Osteoblast (primary cell): ENCODE results near the gene UVSSA. TPM values are rescaled to one million over a fixed set of nuclear protein-coding genes. Genes with fewer than 3 reads are reported as not detected.

Source experiments
- DNase-seq: peaks from one replicate; pipeline ENCODE4 v3.0.0; 2011; ENCODE audit warnings: low spot score, mixed read lengths; ENCODE audit not compliant: insufficient read length; ENCODE audit errors: missing footprints
- H2AFZ ChIP-seq: 2 replicates; pipeline ENCODE4 v1.6.0; 2011; ENCODE audit warnings: mild to moderate bottlenecking, low read length
- H3K27ac ChIP-seq: 2 replicates; pipeline ENCODE4 v1.5.1; 2011; ENCODE audit warnings: mild to moderate bottlenecking, low read depth, low read length, moderate library complexity
- H3K27me3 ChIP-seq: 2 replicates; pipeline ENCODE4 v1.6.0; 2012; ENCODE audit warnings: mild to moderate bottlenecking, control low read depth, inconsistent platforms, low read length, moderate library complexity; ENCODE audit not compliant: insufficient read depth
- H3K36me3 ChIP-seq: 2 replicates; pipeline ENCODE4 v1.5.1; 2011; ENCODE audit warnings: mild to moderate bottlenecking, low read length, control low read depth, moderate library complexity; ENCODE audit not compliant: insufficient read depth
- H3K4me1 ChIP-seq: 2 replicates; pipeline ENCODE4 v1.5.1; 2011; ENCODE audit warnings: mild to moderate bottlenecking, low read length, control low read depth, moderate library complexity; ENCODE audit not compliant: insufficient read depth
- H3K4me2 ChIP-seq: 2 replicates; pipeline ENCODE4 v1.6.0; 2011; ENCODE audit warnings: mild to moderate bottlenecking, low read length; ENCODE audit not compliant: insufficient read depth
- H3K4me3 ChIP-seq: fragments of 200-600 bp; sonication (generic); 3 replicates; pipeline ENCODE4 v1.5.1; 2012; ENCODE audit warnings: mild to moderate bottlenecking, low read length, inconsistent platforms; ENCODE audit not compliant: insufficient read depth
- H3K79me2 ChIP-seq: 2 replicates; pipeline ENCODE4 v1.6.0; 2012; ENCODE audit warnings: mild to moderate bottlenecking, low read length, control low read depth, inconsistent platforms; ENCODE audit not compliant: insufficient read depth
- H3K9me3 ChIP-seq: 2 replicates; pipeline ENCODE4 v1.5.1; 2011; ENCODE audit warnings: low read depth, low read length, control low read depth
- H4K20me1 ChIP-seq: 2 replicates; pipeline ENCODE4 v1.6.0; 2012; ENCODE audit warnings: mild to moderate bottlenecking, low read length, control low read depth; ENCODE audit not compliant: insufficient read depth
- total RNA-seq: library from RNA; depleted of rRNA; stranded (reverse); fragments of >200 nt; gene quantifications from 2 replicates; pipeline ENCODE4 v1.2.3, GENCODE V29; 2012
- TF ChIP-seq, protein P1 (sequence below): IDR thresholded peaks from 2 replicates; pipeline ENCODE4 v1.5.1; 2011; ENCODE audit warnings: mild to moderate bottlenecking, low read depth, low read length, moderate library complexity; ENCODE audit errors: extremely low read depth

UVSSA gene
- total RNA-seq, 1 donor: 14.8 TPM

DNA sequence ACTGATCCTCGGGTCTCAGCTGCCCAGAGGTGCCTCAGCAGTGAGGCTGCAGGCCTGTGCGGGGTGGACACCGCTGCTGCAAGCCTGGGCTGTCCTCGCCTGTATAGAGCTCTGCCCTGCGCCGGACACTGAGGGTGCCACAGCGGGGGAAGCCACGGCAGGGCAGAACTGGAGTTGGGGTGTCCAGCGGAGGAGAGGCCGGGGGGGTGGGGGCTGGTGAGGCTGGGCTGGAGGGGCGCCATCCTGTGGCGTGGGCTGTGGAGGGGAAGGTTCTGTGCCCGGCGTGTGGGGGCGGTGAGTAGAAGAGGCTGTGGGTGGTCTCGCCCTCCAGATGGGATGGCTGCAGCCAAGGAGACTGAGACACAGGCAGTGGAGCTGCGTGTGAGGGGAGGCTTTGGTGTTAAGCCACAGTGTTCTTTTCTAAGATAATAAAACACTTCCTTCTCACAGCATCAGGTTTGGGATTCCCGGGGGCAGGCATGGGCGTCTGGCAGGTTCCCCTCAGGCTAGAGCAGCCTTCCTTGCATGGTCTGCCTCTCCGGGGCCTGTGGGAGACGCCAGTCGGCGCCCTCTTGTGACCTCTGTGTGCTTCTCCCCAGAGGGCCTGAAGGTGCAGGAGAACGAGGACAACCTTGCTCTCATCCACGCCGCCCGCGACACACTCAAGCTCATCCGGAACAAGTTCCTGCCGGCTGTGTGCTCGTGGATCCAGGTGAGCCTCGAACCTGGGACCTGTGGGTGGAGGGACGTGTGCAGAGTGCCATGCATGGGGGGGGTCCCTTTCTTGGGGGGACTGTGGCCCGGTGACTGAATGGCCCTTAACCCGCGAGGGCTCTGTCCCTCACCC, 7.4 kb downstream of the UVSSA start:
- DNase-seq: no peak
- H3K4me3 ChIP-seq: no peak overlapping the region

DNA sequence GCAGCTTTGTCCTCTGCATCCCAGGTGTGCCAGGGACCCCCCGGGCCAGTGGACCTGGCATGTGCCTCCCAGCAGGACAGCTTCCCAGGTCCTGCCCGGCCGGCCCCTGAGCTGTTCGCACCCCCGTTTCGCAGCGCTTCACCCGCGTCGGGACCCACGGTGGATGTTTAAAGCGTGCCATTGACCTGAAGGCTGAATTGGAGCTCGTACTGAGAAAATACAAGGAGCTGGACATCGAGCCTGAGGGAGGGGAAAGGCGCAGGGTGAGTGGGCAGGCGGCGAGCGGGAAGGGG, 7.9 kb downstream of the UVSSA start:
- Histone ChIP-seq H3K79me2 (peaks cover 8% of the 10 kb centered on the region), H3K27ac (no peak overlapping the region), H3K4me1 (no peaks in the 10 kb centered on the region), H3K9me3 (no peaks in the 10 kb centered on the region), H3K36me3 (peaks cover 22% of the 10 kb centered on the region), H3K4me2 (no peak overlapping the region), H4K20me1 (peaks cover 10% of the 10 kb centered on the region), H2AFZ (no peak overlapping the region), H3K4me3 (no peak overlapping the region), H3K27me3 (no peaks in the 10 kb centered on the region)
- TF ChIP-seq, protein P1, sequence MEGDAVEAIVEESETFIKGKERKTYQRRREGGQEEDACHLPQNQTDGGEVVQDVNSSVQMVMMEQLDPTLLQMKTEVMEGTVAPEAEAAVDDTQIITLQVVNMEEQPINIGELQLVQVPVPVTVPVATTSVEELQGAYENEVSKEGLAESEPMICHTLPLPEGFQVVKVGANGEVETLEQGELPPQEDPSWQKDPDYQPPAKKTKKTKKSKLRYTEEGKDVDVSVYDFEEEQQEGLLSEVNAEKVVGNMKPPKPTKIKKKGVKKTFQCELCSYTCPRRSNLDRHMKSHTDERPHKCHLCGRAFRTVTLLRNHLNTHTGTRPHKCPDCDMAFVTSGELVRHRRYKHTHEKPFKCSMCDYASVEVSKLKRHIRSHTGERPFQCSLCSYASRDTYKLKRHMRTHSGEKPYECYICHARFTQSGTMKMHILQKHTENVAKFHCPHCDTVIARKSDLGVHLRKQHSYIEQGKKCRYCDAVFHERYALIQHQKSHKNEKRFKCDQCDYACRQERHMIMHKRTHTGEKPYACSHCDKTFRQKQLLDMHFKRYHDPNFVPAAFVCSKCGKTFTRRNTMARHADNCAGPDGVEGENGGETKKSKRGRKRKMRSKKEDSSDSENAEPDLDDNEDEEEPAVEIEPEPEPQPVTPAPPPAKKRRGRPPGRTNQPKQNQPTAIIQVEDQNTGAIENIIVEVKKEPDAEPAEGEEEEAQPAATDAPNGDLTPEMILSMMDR: no peak
- no peak for DNase-seq

More for the DNA sequence above, 7.4 kb downstream of the UVSSA start:
- no peaks in the 10 kb centered on the region for H3K9me3 ChIP-seq
- H2AFZ ChIP-seq: no peak overlapping the region
- peaks cover 14% of the 10 kb centered on the region for H3K79me2 ChIP-seq
- TF ChIP-seq, protein P1: no peak
- H3K36me3 ChIP-seq: peaks cover 22% of the 10 kb centered on the region
- H3K27ac ChIP-seq: no peak overlapping the region
- H3K4me1 ChIP-seq: no peaks in the 10 kb centered on the region
- no peaks in the 10 kb centered on the region for H3K27me3 ChIP-seq
- H3K4me2 ChIP-seq: no peak overlapping the region
- H4K20me1 ChIP-seq: peaks cover 10% of the 10 kb centered on the region

DNA sequence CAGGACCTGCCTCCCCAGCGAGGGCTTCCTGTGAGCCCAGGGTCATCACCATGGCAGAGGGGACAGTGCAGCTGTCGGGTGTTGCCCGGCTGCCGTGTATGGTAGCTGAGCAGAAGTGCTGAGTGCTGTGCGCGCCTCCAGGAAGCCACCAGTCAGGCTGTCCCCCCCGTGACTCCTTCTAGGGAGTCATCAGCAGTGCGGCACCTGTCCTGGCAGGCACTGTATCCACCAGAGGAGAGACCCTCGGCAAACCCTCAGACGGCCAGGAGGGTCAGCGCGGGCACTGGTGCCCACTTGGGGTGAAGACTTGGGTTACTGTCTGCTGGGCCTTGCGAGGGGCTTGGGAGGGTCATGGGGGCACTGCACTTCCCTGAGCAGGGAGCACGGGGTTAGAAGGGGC, 8.4 kb downstream of the UVSSA start:
- no peak overlapping the region for H3K4me2 ChIP-seq
- H2AFZ ChIP-seq: no peak overlapping the region
- H3K4me3 ChIP-seq: no peak overlapping the region
- H3K36me3 ChIP-seq: peaks cover 22% of the 10 kb centered on the region
- no peaks in the 10 kb centered on the region for H3K4me1 ChIP-seq
- no peaks in the 10 kb centered on the region for H3K27me3 ChIP-seq
- no peak overlapping the region for H3K27ac ChIP-seq
- H3K9me3 ChIP-seq: no peaks in the 10 kb centered on the region
- peaks cover 10% of the 10 kb centered on the region for H4K20me1 ChIP-seq
- no peak for DNase-seq
- peaks cover 4% of the 10 kb centered on the region for H3K79me2 ChIP-seq
- TF ChIP-seq, protein P1: no peak

DNA sequence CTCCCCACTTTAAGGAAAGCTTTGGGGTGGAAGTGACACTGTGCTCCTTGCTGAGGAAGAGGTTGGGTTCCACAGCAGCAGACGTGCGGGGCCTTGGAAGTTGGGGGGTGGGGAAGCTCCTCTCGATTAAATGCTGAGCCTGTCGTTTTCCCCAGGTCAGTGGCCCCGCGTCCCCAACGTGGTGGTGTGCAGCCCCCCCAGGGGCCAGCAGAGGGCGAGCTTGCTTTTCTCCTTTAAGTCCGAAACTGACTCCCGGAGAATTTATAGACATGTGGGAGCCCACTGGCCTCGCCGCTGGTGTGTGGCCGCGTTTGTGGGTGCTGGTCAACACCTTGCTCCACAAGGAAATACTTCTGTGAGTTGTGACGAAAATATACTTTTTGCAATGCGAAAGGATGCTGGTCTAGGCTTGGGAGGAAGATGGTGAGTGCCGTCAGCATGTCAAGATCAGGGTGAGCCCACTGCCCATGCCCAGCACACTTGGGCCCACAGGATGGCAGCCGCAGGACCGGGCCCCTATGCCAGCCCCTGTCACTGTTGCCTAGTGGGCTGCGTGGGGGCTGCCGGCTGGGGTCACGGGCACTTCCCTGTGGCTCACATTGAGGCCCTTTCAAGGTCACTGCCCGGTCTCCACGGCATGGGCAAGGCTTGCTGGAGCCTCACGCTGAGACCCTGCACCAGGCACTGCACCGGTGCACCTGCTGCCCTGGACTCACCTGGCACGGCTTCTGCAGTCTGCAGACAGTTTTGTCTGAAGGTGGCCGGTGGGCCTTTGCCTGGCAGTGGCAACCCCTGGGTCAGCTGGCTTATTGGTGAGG, 9.4 kb downstream of the UVSSA start:
- TF ChIP-seq, protein P1: peak; percentile 77
- Histone ChIP-seq H3K79me2 (no peaks in the 10 kb centered on the region), H4K20me1 (peaks cover 10% of the 10 kb centered on the region), H3K4me2 (no peak overlapping the region), H3K4me3 (no peak overlapping the region), H3K36me3 (peaks cover 22% of the 10 kb centered on the region), H2AFZ (no peak overlapping the region), H3K4me1 (no peaks in the 10 kb centered on the region), H3K9me3 (no peaks in the 10 kb centered on the region), H3K27me3 (no peaks in the 10 kb centered on the region), H3K27ac (no peak overlapping the region)
- DNase-seq: peak; percentile 99
